Thyroid gland (tissue), 4 donors: ENCODE measurements around the gene MAD1L1. TPM values are rescaled to one million over a fixed set of nuclear protein-coding genes. Genes with fewer than 3 reads are reported as not detected.

Source experiments
- DNase-seq, 2 donors: peaks; one replicate each; pipeline ENCODE4 v3.0.0-alpha.2; 2019
- H3K27ac ChIP-seq, 3 donors: fragments of 200-600 bp; sonication (generic); 1 replicate in 2 of 3; 2 replicates in 1 of 3; pipeline ENCODE4 v1.5.1; 2016 to 2019; ENCODE audit warnings: mild to moderate bottlenecking in 1 of 3, moderate library complexity in 1 of 3
- H3K27me3 ChIP-seq: fragments of 200-600 bp; sonication (generic); one replicate; pipeline ENCODE4 v1.5.1; 2019
- H3K36me3 ChIP-seq, 2 donors: fragments of 200-600 bp; sonication (generic); one replicate each; pipeline ENCODE4 v1.5.1; 2016 to 2019
- H3K4me1 ChIP-seq, 2 donors: fragments of 200-600 bp; sonication (generic); one replicate each; pipeline ENCODE4 v1.5.1; 2017 to 2019
- H3K4me3 ChIP-seq, 3 donors: fragments of 200-600 bp; sonication (generic); replicated peaks in 1 of 3; 1 replicate in 2 of 3; 2 replicates in 1 of 3; pipeline ENCODE4 v1.5.1; 2016; ENCODE audit warnings: mild to moderate bottlenecking in 1 of 3
- H3K9me3 ChIP-seq: fragments of 200-600 bp; sonication (generic); one replicate; pipeline ENCODE4 v1.5.1; 2017
- CTCF ChIP-seq, 6 experiments: fragments of 200-600 bp in 3 of 6; fragments of 450-650 bp in 3 of 6; sonication (generic) in 3 of 6; IDR thresholded peaks; one replicate each; pipeline ENCODE4 v1.5.1; 2016 to 2019; ENCODE audit warnings: antibody characterized with exemption in 6 of 6, mild to moderate bottlenecking in 2 of 6, inconsistent platforms in 1 of 6, moderate library complexity in 1 of 6
- POLR2A ChIP-seq, 2 donors: fragments of 450-650 bp; IDR thresholded peaks; one replicate each; pipeline ENCODE4 v1.6.1; 2017; ENCODE audit warnings: antibody characterized with exemption in 2 of 2, mild to moderate bottlenecking in 2 of 2, moderate library complexity in 1 of 2
- whole genome bisulfite sequencing, 2 donors: methylation state at CpG; one replicate each; pipeline ENCODE4 v1.1.5; 2017; 5-methylcytosine and 5-hydroxymethylcytosine counted together
- intact Hi-C: fragments of 100-400 bp; cut with DNase I; formaldehyde crosslinking; loops from one replicate; pipeline ENCODE4 v1.15.1; 2023
- total RNA-seq, 4 donors: library from RNA; depleted of rRNA; stranded (reverse); fragments of >200 nt; gene quantifications; one replicate each; pipeline ENCODE4 v1.2.3, GENCODE V29; 2016

Gene MAD1L1
- total RNA-seq, 4 donors from 2014 or later, result 27.4 to 38.6 (median 33.9) TPM

- no peak for DNase-seq
- no peaks in the 10 kb centered on the region for H3K27me3 ChIP-seq
- no peak overlapping the region for H3K27ac ChIP-seq
- intact Hi-C loops, result no loop called here
- peaks cover 4 to 8% of the 10 kb centered on the region in 2 donors for H3K36me3 ChIP-seq
- no peak for TF ChIP-seq CTCF (IDR thresholded peaks at IDR 0.05)
- no peak for TF ChIP-seq POLR2A (IDR thresholded peaks at IDR 0.05)
- no peaks in the 10 kb centered on the region for H3K4me1 ChIP-seq
- H3K9me3 ChIP-seq, result no peaks in the 10 kb centered on the region
- no peak overlapping the region for H3K4me3 ChIP-seq
- 79 to 83% methylated on average over 6 to 7 of the region's 11 CpGs for WGBS, 2 donors
Measured at GRCh38 chr7:1893036-1893435, 339.7 kb downstream of the MAD1L1 start.

- no peak for DNase-seq
- Histone ChIP-seq H3K4me1 (no peaks in the 10 kb centered on the region), H3K9me3 (no peaks in the 10 kb centered on the region), H3K27me3 (no peaks in the 10 kb centered on the region), H3K36me3 (peaks cover 0 to 4% of the 10 kb centered on the region in 2 donors), H3K4me3 (no peak overlapping the region), H3K27ac (no peak overlapping the region)
- intact Hi-C loops, result no loop called here
- TF ChIP-seq POLR2A (IDR thresholded peaks at IDR 0.05) (no peak), CTCF (IDR thresholded peaks at IDR 0.05) (no peak)
- 93% methylated on average over 39 of the region's 39 CpGs for WGBS, 2 donors
Measured at GRCh38 chr7:1892011-1892965, 340.5 kb downstream of the MAD1L1 start.

- 95 to 96% methylated on average over 25 of the region's 26 CpGs for WGBS, 2 donors
- H3K27ac ChIP-seq, result no peak overlapping the region
- no peaks in the 10 kb centered on the region for H3K36me3 ChIP-seq
- DNase-seq, result no peak
- H3K27me3 ChIP-seq, result no peaks in the 10 kb centered on the region
- no peak for TF ChIP-seq POLR2A (IDR thresholded peaks at IDR 0.05)
- no peak for TF ChIP-seq CTCF (IDR thresholded peaks at IDR 0.05)
- H3K4me3 ChIP-seq, result no peak overlapping the region
- H3K4me1 ChIP-seq, result no peaks in the 10 kb centered on the region
- H3K9me3 ChIP-seq, result no peaks in the 10 kb centered on the region
- intact Hi-C loops, result no loop called here
Measured at GRCh38 chr7:1890289-1891235, 342.2 kb downstream of the MAD1L1 start.

- Histone ChIP-seq H3K4me1 (no peaks in the 10 kb centered on the region), H3K9me3 (no peaks in the 10 kb centered on the region), H3K27ac (no peak overlapping the region), H3K4me3 (no peak overlapping the region), H3K27me3 (no peaks in the 10 kb centered on the region), H3K36me3 (no peaks in the 10 kb centered on the region)
- TF ChIP-seq CTCF (IDR thresholded peaks at IDR 0.05) (no peak), POLR2A (IDR thresholded peaks at IDR 0.05) (no peak)
- DNase-seq, result no peak
- WGBS, 2 donors, result 93 to 96% methylated on average over 6 to 7 of the region's 12 CpGs
- intact Hi-C loops, result no loop called here
Measured at GRCh38 chr7:1889556-1890181, 343.1 kb downstream of the MAD1L1 start.
